HG03196 (cell line): ENCODE results near the gene WSCD1.

Experiments
- ATAC-seq: cut with Tn5 transposase; IDR thresholded peaks from one replicate; pipeline ENCODE4 v1.9.1; 2021; ENCODE audit not compliant: unreplicated experiment

The WSCD1 gene

DNA sequence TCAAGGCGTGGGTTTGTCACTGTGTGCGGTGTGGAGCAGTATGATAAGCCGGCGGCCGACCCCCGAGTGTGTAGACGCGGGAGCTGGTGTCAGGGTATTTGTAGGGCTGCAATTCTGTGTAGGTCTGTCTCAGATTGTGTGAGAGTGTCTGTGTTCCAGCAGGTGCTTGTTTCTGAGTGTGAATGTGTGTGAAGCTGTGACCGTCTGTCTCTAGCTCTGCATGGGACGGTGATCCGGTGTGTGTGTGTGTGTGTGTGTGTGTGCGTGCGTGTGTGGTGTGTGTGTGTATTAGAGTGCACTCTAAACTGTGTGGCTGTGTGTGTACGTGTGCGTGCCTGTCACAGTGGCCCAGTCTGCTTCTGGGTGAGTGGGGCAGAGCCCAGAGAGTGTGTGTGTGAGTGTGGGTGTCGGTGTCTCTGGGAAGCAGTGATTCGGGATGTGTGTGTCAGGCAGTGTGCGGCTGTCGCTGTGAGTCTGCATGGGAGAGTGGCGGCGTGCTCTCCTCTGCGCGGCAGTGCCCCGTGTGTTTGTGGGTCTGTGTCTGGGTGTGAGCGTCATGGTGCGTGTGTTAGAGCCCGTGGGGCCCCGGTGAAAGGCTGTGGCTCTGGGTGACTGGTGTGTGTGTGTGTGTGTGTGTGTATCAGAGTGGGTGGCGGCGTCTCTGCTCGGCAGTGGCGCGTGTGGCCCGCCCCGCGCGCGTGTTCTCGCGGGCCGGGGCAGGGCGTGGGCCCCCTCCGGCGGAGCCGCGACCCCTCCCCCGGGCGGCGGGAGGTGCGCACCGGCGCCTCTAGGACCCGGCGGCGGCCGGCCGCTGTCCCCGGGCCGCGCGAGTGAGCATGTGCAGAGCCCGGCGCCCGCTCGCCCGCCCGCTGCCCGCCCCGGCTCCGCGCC, at the start of gene WSCD1:
TSS of gene WSCD1 (plus strand) at position 841 of the 891 bp plus-strand sequence. CDS start 10,280 bp downstream, outside the sequence.
- ATAC-seq, result no peak

DNA sequence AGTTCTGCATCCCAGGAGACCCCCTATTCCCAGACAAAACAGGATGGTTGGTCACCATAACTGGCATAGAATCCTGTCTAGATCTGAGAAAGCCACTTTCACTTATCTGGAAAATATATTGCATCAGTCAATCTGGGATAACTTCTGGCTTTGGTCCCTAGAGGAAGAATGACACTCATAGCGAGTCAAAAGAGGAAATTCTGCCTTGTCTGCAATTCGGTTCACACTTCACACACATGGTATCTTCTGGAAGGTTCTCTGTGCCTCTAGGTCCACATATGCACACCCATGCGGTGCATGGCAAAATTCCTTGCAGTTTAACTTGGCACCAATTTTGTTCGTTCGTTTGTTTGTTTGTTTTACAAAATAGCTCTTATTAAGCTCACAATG, 49.2 kb upstream of the WSCD1 start:
- ATAC-seq, result no peak

DNA sequence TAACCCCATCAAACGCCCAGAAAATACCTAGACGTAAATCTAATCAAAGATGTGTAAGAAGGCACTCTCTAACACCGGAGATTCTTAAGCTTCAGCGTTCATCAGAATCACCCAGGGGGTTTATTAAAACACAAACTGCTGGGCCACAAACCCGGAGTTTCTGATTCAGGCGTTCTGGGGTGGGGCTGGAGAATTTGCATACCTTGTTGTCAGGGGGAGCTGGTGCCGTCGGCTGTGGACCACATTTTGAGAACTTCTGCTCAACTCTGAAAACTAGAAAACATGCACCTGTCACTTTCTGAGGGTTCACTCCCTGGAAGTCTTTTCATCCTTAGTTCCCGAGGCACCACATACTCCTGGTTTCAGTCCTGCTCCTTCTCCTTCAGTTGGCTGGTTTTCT, 48.6 kb upstream of the WSCD1 start:
- no peak for ATAC-seq

DNA sequence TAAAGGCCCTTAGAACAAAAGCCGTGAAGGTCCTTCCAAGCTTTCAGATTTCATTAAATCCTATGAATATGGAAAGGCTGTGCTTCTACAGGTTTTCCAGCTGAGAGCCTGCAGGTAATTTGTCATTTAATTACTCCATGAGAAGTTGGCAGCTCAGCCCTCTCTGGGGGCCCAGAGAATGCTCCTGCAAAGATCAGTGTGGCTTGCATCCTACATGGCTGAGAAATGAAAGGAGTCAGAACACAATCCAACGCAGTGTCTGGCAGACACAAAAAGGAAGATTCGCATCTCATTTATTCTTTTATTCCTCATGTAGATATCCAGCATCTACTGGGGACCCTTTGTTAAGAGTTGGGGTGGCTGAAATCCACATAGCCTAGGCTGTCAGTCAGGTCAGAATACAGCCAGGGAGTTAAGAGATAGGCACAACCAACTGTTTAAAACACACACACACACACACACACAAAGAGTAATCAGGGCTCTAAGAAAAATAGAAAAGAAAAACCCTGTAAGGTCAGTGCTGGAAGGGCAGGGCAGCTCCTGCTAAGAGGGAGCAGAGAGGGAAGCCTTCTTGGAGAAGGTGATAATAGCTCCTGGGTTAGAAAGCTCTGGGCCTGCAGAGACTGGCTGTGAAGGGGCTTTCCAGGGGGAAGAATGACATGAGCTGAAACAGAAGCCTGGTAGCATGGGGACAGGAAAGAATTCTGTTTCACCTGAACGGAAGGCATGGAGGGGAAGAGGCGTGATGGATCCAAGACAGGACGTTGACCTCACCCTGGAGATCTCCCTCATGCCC, 46.9 kb upstream of the WSCD1 start:
- no peak for ATAC-seq

DNA sequence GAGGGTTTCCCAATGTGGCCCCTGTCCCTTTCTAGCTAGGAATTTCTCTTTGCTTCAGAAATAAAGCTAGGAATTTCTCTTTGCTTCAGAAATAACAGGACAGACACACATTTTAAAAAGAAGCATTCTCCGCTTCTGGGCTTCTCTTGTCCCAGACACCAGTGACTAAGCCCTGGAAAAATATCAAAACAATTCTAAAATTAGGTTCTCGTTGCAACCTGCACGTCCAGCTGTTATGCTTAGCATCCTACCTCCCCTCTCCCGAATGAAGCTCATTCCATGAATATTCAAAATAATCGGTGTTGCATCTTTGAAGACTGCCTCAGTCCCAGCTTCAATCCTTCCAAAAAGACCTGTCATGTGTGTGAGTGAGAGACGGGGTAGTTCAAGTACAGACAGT, 45.6 kb upstream of the WSCD1 start:
- ATAC-seq, result no peak

DNA sequence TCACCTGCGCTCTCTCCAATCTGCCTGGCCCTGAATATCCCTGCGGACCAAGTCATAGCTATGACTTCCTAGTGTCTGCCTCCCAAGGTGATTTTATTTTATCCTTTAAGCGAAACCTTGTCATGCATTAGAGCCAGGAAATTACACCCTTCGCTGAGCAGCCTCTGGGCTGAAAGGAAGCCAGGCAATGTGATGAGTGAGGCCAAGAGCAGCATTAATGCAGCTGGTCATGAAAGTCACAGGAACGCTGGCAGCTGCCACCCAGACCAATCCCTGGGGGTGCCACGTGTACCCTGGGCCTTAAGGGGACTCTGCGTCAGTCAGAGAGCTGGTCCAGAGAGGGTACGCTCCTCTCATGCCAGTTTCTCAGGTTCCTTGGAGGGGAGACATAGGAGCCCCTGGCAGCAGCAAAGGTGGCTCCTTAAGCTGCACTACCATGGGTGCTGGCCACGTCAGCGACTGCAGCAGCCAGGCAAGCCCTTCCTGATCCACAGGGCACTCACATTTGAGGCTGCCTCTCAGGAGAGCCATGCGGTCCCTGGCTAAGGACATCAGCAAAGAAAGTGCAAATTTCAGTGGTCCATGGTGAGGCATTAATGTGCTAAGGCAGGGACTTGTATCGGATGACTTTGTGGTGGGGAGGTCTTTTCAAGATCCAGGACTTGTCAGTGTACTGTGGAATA, 42.7 kb upstream of the WSCD1 start:
- ATAC-seq, result no peak

DNA sequence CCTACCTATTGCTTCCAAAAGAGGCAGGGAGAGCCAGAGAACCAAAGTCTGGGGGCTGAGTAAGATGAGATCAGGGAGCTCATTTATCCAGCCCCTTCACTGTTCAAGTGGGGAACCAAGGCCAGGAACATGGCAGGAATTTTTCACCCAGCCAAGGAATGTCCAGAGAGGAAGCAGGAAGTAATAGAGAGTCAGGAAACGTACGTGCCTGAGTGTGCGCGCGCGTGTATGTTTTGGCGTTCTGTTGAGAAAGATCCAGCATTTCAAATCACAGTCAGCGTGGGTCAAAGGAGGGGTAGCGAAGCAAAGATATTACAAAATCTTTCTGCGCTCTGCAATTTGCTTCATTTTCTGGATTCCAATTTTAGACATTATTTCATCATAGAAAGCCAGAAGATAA, 41.9 kb upstream of the WSCD1 start:
- no peak for ATAC-seq

DNA sequence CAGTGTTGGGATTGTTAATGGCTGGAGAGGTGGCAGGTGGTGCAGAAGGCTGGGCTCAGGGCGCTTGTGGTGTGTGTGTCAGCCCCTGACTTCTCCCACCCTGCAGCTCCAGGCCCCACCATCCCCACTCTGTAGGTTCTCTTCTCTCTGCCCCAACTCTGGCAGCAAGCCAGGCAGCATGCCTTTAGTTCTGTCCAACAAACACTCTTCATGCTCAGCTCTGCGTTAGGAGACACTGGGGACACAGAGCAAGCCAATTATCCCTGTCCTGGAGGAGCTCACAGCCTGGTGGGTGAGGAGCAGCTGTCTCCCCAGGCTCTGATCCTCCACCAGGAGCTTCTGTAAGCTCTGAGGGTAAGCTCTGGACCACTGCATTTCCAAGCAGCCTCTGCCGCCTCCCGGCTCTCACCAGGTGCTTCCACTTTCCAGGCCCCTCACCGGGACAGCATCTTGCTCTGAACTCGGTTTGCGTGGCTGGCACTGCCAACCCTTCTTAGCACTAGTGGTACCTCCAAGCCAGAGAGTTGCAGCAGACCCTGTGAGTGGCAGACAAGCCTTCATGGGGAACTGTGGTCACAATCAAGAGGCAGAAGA, 34.3 kb upstream of the WSCD1 start:
- no peak for ATAC-seq

DNA sequence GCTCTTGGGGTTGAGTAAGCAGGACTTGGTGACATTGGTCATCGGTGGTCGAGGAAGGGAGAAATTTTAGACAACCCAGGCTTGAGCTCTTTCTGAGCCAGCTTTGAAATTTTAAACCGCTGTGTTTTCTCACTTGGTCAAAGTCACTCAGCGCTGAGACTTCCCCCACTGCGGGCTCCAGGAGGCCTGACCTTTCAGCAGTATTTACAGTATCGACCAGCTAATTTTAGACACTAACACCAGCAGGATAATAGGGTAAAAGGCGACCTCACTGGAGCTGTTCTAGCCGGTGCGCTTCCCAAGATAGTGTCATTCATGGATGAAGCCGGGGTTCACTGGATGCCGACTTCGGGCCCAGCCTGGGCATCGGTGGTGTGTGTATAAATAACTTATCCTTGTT, 29.7 kb upstream of the WSCD1 start:
- ATAC-seq, result no peak

DNA sequence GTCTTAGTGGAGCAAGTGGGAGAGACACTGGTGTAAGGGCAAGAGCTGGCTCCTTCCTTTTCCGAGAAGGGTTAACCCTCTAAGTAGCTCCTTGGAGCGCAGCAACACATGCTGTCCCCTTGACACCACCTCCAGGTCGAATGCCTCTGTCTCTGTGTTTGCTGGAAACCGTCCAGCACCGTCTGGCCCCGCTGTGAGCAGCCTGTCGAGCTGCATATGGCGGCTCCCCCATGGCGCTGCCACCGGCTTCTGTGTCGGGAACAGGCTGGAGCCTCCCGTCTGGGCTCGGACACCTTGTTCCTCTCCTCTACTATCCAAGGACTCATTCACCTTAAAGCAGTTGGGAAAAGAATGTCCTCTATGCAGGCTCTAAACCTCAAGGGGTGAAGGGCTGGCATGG, 28.9 kb upstream of the WSCD1 start:
- ATAC-seq, result no peak

DNA sequence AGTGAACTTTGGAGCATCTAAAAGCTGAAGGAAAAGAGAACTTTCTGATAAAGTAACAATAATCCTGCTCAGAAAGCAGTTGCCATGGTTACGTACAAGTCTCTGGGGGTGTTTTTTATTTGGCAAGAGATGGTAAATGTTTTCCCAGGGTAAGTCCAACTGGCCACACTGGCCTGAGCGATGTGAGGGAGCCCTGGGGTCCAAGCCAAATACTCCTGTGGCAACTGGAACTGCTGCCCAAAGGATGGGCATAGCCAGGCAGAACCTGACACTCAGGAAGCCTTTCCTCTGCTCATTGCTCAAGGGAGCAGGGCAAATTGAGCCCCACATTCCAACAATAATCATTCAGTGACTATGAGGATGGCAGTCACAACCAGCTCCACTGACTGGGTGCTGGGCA, 26.8 kb upstream of the WSCD1 start:
- ATAC-seq, result no peak

DNA sequence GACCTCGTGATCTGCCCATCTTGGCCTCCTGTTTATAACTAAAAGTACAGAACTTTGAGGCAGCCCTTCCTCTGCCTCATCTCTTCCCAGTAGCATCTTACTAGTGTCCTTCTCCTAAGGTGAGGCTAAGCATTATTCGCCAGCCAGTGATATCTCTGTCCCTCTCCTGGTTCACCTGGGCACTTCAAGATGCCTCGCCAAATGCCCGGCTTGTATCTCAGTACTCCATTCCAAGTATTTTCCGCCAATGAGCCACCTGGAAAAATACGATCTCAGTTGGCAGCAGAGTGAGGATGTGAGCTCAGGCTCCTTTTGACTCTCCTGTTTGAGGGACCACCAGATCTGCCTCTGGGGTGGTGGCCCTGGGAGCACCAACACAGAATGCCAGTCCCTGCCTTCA, 25.9 kb upstream of the WSCD1 start:
- ATAC-seq, result no peak

DNA sequence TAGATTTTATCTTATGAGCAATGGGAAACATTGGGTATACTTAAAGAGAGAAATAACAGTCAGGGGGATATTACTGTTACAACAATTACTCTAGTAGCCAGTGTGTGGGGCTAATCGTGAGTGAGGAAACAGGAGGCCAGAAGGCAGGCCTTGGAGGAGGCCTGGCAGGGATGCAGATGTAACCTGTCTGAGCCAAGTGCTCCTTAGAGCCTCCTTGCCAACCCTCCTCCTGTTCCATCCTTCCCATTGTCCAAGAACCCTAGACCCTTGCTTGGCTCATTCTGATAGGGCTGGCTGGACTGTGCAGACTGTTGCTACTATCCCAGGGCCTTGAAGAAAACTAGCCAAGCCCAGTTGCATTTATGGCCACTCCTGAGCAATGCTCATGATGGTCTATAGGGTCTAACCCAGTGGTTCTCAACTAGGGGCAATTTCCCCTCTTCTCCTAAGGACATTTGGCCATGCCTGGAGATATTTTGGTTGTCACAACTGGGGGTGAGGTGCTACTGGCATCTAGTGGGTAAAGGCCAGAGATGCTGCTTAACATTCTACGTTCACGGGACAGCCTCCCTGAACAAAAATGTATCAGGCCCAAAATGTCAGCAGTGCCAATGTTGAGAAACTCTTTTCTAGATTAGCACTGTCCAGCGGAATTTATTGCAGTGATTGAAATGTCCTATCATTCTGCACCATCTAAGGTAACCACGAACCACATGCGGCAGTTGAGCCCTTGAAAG, 24.4 kb upstream of the WSCD1 start:
- ATAC-seq, result no peak

DNA sequence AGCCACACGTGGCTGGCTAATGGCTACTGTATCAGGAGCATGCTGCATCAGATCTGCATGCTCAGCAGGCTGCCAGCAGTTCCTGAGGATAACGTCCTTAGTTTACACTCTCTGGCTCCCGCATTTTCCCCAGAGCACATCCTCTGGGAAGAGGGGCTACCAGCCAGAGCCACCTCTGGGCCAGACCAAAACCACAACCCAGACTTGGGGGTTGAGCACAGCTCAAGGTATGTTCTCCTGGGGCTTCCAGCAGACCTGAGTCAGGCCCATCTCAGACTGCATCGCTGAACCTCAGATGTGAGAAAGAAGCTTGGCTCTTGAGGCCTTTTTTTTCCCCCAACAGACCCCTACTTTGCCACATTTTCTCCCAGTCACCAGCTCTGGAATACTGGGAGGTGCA, 23.7 kb upstream of the WSCD1 start:
- no peak for ATAC-seq

DNA sequence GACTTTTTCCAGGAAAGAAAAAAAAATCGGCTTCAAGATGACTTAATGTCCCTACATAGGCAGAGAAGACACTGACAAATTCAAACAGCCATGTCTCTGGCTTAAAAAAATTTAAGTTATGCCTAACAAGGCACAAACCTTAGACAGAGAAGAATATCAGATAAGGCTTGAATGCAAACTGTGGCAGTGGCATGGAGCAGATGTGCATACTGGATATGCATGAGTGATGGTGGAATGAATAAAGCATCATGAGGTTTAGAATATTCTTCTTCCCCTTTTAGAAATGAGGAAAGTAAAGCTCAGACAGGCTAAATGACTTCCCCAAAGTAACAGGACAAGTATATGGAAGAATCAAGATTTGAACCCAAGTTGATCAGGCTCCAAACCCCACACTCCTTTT, 23.2 kb upstream of the WSCD1 start:
- ATAC-seq, result no peak

DNA sequence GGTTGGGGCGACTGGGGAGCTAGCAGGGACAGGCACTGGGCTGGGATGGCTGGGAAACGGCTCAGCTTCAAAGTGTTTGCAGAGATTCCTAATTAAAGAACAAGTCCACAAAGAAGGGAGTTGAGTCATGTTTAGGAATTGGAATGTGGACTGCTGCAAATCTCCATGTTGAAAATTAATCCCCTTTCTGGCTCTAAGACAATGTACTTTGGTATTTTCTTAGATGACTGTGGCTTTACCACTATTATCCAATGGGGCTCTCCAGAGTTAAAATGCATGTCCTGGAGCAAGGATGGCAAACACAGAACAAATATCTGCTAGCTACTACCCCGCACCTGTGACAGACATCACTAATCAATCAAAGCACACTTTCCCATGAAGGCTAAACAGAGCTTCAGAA, 22.2 kb upstream of the WSCD1 start:
- ATAC-seq, result no peak

DNA sequence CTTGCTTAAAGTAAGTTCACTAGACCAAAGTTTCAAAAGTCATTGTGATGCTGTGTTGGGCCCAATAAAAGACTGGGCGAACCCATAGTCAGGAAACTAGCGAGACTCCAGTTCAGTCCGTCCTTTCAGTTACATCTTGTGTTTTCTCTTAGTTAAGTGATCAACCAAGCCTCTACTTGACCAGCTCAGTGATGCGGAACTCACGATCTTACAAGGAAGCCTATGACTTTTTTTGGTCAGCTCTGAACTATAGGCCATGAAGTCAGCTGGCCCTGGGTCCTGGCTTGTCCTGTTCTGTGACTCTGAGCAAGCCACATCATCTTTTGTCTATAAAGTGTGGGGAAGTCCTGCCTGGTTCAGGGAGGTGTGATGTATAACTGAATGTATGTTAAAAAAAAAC, 21.7 kb upstream of the WSCD1 start:
- no peak for ATAC-seq

DNA sequence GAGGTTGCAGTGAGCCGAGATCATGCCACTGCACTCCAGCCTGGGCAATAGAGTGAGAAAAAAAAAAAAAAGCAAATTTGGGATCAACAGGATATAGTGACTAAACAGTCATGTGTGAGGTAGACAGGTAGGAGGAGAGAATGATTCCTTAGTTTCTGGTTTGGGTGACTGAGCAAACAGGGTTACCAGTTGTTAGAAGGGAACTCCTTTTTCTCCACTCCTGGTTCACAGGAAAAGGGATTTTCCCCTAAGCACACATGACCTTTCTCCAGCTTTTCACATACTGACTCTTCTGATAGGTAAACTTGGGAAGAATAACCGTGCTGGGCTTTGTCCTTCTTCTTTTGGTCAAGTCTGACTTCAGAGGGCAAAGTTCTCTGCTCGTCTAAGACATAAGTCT, 17.3 kb upstream of the WSCD1 start:
- no peak for ATAC-seq

DNA sequence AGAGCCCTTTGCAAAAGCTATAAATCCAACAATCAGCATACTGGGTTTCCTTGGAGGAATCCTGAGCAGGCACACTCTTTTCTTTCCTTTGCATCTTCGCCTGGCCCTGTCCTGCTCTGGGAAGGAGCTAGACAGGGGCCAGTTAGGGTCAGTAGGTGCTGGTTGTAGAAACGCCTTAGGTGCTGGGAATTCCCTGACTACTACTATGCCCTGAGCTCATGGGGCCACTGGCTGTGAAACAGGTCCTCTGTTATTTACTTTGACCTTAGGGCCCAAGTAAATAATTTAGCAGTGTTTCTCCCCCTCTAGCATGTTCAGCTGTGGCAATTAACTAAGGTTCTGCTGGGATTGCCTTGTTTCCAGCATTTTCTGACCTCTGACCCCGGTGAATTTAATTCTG, 15.8 kb upstream of the WSCD1 start:
- no peak for ATAC-seq

DNA sequence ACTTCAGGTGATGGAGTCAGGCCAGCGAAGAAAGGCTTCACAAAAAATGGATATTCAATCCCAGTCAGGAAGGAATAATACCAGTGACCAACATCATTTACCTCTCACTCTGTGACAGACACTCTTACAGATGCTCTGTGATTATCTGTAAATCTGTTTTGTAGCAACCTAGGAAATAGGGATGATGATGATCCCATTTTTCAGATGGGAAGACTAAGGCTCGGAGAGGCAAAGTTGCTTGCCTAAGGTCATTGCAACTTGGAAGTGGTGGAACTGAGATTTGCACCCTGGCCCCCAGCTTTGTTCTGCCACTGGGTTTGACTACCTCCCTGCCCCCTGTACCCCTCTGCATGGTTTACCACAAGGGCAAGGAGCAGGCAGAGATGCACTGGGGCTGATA, 14.1 kb upstream of the WSCD1 start:
- no peak for ATAC-seq

DNA sequence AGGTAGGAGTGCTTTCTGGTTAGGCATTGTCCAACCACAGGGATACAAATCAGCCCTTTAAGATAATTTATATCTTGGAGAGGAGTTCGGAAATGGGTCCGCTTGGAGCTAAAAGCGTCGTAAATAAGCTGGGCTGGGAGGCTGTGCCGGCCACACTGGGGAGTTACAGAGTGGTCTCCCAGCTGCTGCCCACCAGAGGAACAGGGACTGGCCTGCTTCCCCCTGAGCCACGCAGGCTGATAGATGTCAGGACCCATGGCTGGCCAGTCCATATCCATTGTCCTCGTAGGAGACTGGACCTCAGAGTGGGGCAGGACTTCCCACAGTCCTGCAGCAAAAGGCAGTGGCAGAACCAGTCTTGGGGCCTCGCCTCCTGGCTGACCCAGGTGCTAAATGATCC, 12.6 kb upstream of the WSCD1 start:
- no peak for ATAC-seq
